K562 (cell line): ENCODE measurements around the gene FGF5. TPM values are rescaled to one million over a fixed set of nuclear protein-coding genes. Genes with fewer than 3 reads are reported as not detected.
A peak's percentile ranks its signal among the peaks of the same experiment; 100 is the strongest.

Experiments used
- ARID1B ChIP-seq: fragments of 450-650 bp; IDR thresholded peaks from 2 replicates; pipeline ENCODE4 v1.6.1; 2016; ENCODE audit warnings: antibody characterized with exemption, mild to moderate bottlenecking, inconsistent platforms
- BRF2 ChIP-seq: IDR thresholded peaks from 3 replicates; pipeline ENCODE4 v1.6.1; 2011; ENCODE audit warnings: borderline replicate concordance, mild to moderate bottlenecking; ENCODE audit not compliant: insufficient read length, insufficient read depth
- DNMT1 ChIP-seq: fragments of 450-650 bp; IDR thresholded peaks from 2 replicates; pipeline ENCODE4 v1.6.1; 2016; ENCODE audit warnings: antibody characterized with exemption, mild to moderate bottlenecking
- E2F3 ChIP-seq: fragments of 250-450 bp; sonication (Bioruptor Pico); IDR thresholded peaks from 2 replicates; pipeline ENCODE4 v1.4.0; 2020; ENCODE audit warnings: mild to moderate bottlenecking
- HDAC1 ChIP-seq, 2 experiments: fragments of 450-650 bp; IDR thresholded peaks; 2 replicates each; pipeline ENCODE4 v1.6.1; 2016 to 2017; ENCODE audit warnings: inconsistent platforms in 1 of 2, mild to moderate bottlenecking in 1 of 2, moderate library complexity in 1 of 2
- HNRNPK ChIP-seq: fragments of 200-400 bp; formaldehyde crosslinking; IDR thresholded peaks from one replicate; pipeline ENCODE4 v1.6.1; 2018; ENCODE audit warnings: mild to moderate bottlenecking, low read depth, low read length; ENCODE audit not compliant: poor library complexity, severe bottlenecking
- NFIC ChIP-seq: fragments of 450-650 bp; IDR thresholded peaks from 2 replicates; pipeline ENCODE4 v1.6.1; 2017; ENCODE audit warnings: mild to moderate bottlenecking, inconsistent platforms
- NFIX ChIP-seq: fragments of 250-450 bp; sonication (Bioruptor Pico); IDR thresholded peaks from 2 replicates; pipeline ENCODE4 v1.4.0; 2020; ENCODE audit warnings: low read depth, mild to moderate bottlenecking, moderate library complexity
- PHF20 ChIP-seq: fragments of 450-650 bp; IDR thresholded peaks from 2 replicates; pipeline ENCODE4 v1.6.1; 2018; ENCODE audit not compliant: partially characterized antibody
- POLR2B ChIP-seq: fragments of 450-650 bp; IDR thresholded peaks from 2 replicates; pipeline ENCODE4 v1.6.1; 2018; ENCODE audit warnings: low read depth; ENCODE audit not compliant: partially characterized antibody
- POLR2G ChIP-seq: fragments of 200-400 bp; formaldehyde crosslinking; IDR thresholded peaks from 2 replicates; pipeline ENCODE4 v1.6.1; 2017; ENCODE audit warnings: low read depth, mild to moderate bottlenecking, antibody characterized with exemption, low read length, moderate library complexity
- RCOR1 ChIP-seq, 2 experiments: IDR thresholded peaks; 2 replicates each; pipeline ENCODE4 v1.6.1; 2012; ENCODE audit warnings: low read depth in 2 of 2, low read length in 2 of 2, borderline replicate concordance in 1 of 2, improper control_type of control experiment in 1 of 2
- SIN3A ChIP-seq, 2 experiments: fragments of 150-350 bp in 1 of 2; IDR thresholded peaks; 2 replicates each; pipeline ENCODE4 v1.6.1; 2011 to 2016; ENCODE audit warnings: borderline replicate concordance in 2 of 2, low read depth in 2 of 2, low read length in 2 of 2, mild to moderate bottlenecking in 2 of 2, moderate library complexity in 2 of 2; ENCODE audit not compliant: control insufficient read depth in 1 of 2
- TCF3 ChIP-seq: sonication (generic); formaldehyde crosslinking; IDR thresholded peaks from 2 replicates; pipeline ENCODE4 v1.4.0; 2020; ENCODE audit warnings: mild to moderate bottlenecking, missing genetic modification reagents
- TRIM28 ChIP-seq: fragments of 450-650 bp; IDR thresholded peaks from 2 replicates; pipeline ENCODE4 v1.6.1; 2017
- VEZF1 ChIP-seq: fragments of 200-800 bp; sonication (Bioruptor generic); IDR thresholded peaks from 2 replicates; pipeline ENCODE4 v1.6.1; 2017; ENCODE audit warnings: missing genetic modification characterization, missing compliant biosample characterization
- polyA plus RNA-seq, 8 experiments: library from polyadenylated mRNA; depleted of rRNA in 4 of 8; stranded (reverse) in 5 of 8; unstranded in 3 of 8; fragments of >200 nt; fragmentation: Nextera tagmentation in 2 of 8; fragmentation: Illumina TruSeq in 1 of 8; extraction: Ambion mirVana in 2 of 8; extraction: Trizol in 1 of 8; gene quantifications; 2 replicates each; pipeline versions ENCODE4 v1.2.1 to v1.2.3, GENCODE V29; 2011 to 2014; ENCODE audit warnings: inconsistent platforms in 1 of 8, missing spikeins in 1 of 8
- total RNA-seq, 7 experiments: library from RNA; depleted of rRNA in 6 of 7; stranded (reverse); fragments of >200 nt in 6 of 7; fragmentation: Illumina TruSeq in 2 of 7; extraction: Trizol in 2 of 7; gene quantifications; 2 replicates each; pipeline versions ENCODE4 v1.2.1 to v1.2.3, GENCODE V29; 2011 to 2021; ENCODE audit warnings: low replicate concordance in 1 of 7
- TF ChIP-seq, protein P1 (sequence below): sonication (generic); formaldehyde crosslinking; IDR thresholded peaks from 2 replicates; pipeline ENCODE4 v1.8.1; 2022; ENCODE audit warnings: missing genetic modification reagents

FGF5 gene
- total and polyA plus RNA-seq, 9 of the 15 experiments (the other 6 are each of a cell fraction or from before 2014, with no cell fraction given): 0.38 to 2.7 (median 1.1) TPM

DNA sequence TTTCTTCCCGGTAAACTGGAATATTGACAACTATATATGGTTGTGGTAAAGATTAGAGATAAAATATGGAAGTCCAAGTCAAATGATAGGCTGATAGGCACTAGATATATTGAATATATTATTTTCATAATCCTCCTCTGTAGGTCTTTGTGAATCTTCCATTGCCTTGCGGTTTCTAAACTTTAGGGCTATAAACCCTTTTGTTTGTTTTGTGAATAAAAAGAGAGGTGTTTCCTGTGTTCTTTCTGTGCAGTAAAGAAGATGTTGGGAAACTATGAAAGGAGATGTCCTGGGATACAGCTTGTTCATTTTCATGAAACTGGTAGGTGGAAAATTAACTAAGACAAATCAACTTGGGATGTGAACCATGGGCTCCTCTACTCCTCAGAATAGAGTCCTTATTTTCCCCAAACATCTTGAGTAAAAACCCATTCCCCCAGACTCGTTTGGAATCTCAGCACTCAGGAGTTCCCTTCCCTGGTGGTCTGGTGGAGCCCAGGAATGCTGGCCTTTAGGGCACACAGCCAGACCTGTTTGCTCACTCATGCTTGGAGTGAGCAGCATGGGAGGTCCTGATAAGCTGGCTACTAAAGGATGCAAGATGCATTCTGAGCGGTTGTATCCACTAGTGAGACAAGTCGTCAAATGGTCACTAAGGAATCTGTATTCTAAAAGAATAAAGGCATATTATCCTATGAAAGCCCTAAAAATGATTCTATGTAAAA lies 47.0 kb upstream of the FGF5 start (continued):
- TF ChIP-seq E2F3 (no peak), RCOR1 (IDR thresholded peaks at IDR 0.05; ENCODE audit: borderline replicate concordance in 1 of 2, low read depth in 2 of 2, low read length in 2 of 2) (peak in 1 of 2 experiments; percentile 84; a peak in 2 of 4 replicates), NFIX (CRISPR knock-in tag) (no peak), ARID1B (peak; percentile 78), NFIC (peak; percentile 87), BRF2 (no peak), HNRNPK (no peak), HDAC1 (IDR thresholded peaks at IDR 0.05) (peak in 1 of 2 experiments; percentile 40; a peak in 1 of 4 replicates), POLR2G (no peak), VEZF1 (no peak), DNMT1 (no peak), POLR2B (no peak), TRIM28 (no peak), PHF20 (no peak), TCF3 (CRISPR knock-in tag) (peak; percentile 68), SIN3A (IDR thresholded peaks at IDR 0.05; ENCODE audit: borderline replicate concordance in 2 of 2, control insufficient read depth in 1 of 2, low read depth in 2 of 2, low read length in 2 of 2) (no peak)
- TF ChIP-seq, protein P1, sequence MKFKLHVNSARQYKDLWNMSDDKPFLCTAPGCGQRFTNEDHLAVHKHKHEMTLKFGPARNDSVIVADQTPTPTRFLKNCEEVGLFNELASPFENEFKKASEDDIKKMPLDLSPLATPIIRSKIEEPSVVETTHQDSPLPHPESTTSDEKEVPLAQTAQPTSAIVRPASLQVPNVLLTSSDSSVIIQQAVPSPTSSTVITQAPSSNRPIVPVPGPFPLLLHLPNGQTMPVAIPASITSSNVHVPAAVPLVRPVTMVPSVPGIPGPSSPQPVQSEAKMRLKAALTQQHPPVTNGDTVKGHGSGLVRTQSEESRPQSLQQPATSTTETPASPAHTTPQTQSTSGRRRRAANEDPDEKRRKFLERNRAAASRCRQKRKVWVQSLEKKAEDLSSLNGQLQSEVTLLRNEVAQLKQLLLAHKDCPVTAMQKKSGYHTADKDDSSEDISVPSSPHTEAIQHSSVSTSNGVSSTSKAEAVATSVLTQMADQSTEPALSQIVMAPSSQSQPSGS: no peak
